ENCODE measurements around the gene LIG3. TPM values are rescaled to one million over a fixed set of nuclear protein-coding genes. Genes with fewer than 3 reads are reported as not detected.

Gene LIG3
- total RNA-seq, 1 donor from 2014 or later = 30.7 TPM

- Histone ChIP-seq H3K4me2 (ENCODE audit: low read length) (no peak overlapping the region), H3K4me3 (ENCODE audit: insufficient read depth, low read depth, low read length) (no peak overlapping the region), H3K27ac (ENCODE audit: low read depth, low read length) (no peak overlapping the region), H3K9ac (ENCODE audit: low read length) (no peak overlapping the region), H3K27me3 (ENCODE audit: insufficient read depth, low read length) (no peaks in the 10 kb centered on the region), H3K9me3 (ENCODE audit: insufficient read depth, low read depth, low read length) (no peaks in the 10 kb centered on the region), H3K36me3 (ENCODE audit: insufficient read depth, low read length) (no peaks in the 10 kb centered on the region), H3K79me2 (ENCODE audit: insufficient read depth, low read length) (no peaks in the 10 kb centered on the region), H2AFZ (ENCODE audit: low read depth, low read length) (no peak overlapping the region), H3K4me1 (ENCODE audit: insufficient read depth, low read length) (peaks cover 5% of the 10 kb centered on the region), H4K20me1 (ENCODE audit: insufficient read depth, low read length) (no peaks in the 10 kb centered on the region)
- FAIRE-seq = no peak
- no peaks in the 10 kb centered on the region for H3K9me3 Mint-ChIP-seq (ENCODE audit: unreplicated experiment)
- no peak overlapping the region for H3K4me3 Mint-ChIP-seq (ENCODE audit: unreplicated experiment)
- DNase-seq (ENCODE audit: low read depth) = no peak
- H3K27ac Mint-ChIP-seq (ENCODE audit: unreplicated experiment) = no peak overlapping the region
- no peaks in the 10 kb centered on the region for H3K27me3 Mint-ChIP-seq (ENCODE audit: low read depth, unreplicated experiment)
- H3K36me3 Mint-ChIP-seq (ENCODE audit: low read depth, unreplicated experiment) = peaks cover 2% of the 10 kb centered on the region
- no peak for TF ChIP-seq CTCF (IDR thresholded peaks at IDR 0.05; ENCODE audit: insufficient read depth, low read depth, low read length)
- no peak for TF ChIP-seq EZH2 (IDR thresholded peaks at IDR 0.05; ENCODE audit: insufficient read depth, low read length)
- peaks cover 13% of the 10 kb centered on the region for H3K4me1 Mint-ChIP-seq (ENCODE audit: low read depth, unreplicated experiment)
Measured at GRCh38 chr17:34974794-34975785, 5.2 kb upstream of the LIG3 start.

- no peak overlapping the region for H3K27ac Mint-ChIP-seq (ENCODE audit: unreplicated experiment)
- Histone ChIP-seq H3K9me3 (ENCODE audit: insufficient read depth, low read depth, low read length) (no peaks in the 10 kb centered on the region), H3K4me3 (ENCODE audit: insufficient read depth, low read depth, low read length) (no peak overlapping the region), H3K36me3 (ENCODE audit: insufficient read depth, low read length) (no peaks in the 10 kb centered on the region), H3K27me3 (ENCODE audit: insufficient read depth, low read length) (no peaks in the 10 kb centered on the region), H3K4me2 (ENCODE audit: low read length) (peak overlapping the region; percentile 89), H2AFZ (ENCODE audit: low read depth, low read length) (no peak overlapping the region), H3K27ac (ENCODE audit: low read depth, low read length) (no peak overlapping the region), H3K4me1 (ENCODE audit: insufficient read depth, low read length) (peaks cover 14% of the 10 kb centered on the region), H4K20me1 (ENCODE audit: insufficient read depth, low read length) (no peaks in the 10 kb centered on the region), H3K9ac (ENCODE audit: low read length) (no peak overlapping the region), H3K79me2 (ENCODE audit: insufficient read depth, low read length) (peaks cover 33% of the 10 kb centered on the region)
- H3K4me3 Mint-ChIP-seq (ENCODE audit: unreplicated experiment) = peak overlapping the region; percentile 93
- TF ChIP-seq EZH2 (IDR thresholded peaks at IDR 0.05; ENCODE audit: insufficient read depth, low read length) = no peak
- TF ChIP-seq CTCF (IDR thresholded peaks at IDR 0.05; ENCODE audit: insufficient read depth, low read depth, low read length) = no peak
- H3K36me3 Mint-ChIP-seq (ENCODE audit: low read depth, unreplicated experiment) = no peaks in the 10 kb centered on the region
- H3K9me3 Mint-ChIP-seq (ENCODE audit: unreplicated experiment) = no peaks in the 10 kb centered on the region
- no peak for FAIRE-seq
- H3K4me1 Mint-ChIP-seq (ENCODE audit: low read depth, unreplicated experiment) = peaks cover 18% of the 10 kb centered on the region
- H3K27me3 Mint-ChIP-seq (ENCODE audit: low read depth, unreplicated experiment) = no peaks in the 10 kb centered on the region
- DNase-seq (ENCODE audit: low read depth) = no peak
Measured at GRCh38 chr17:34979153-34979552, 1.2 kb upstream of the LIG3 start.
